ENCODE data around the gene CEP131.

The CEP131 gene

GRCh38 chr17:81222906-81223761 is at the start of gene CEP131:
CEP131 (minus strand) TSS chr17:81222965; CDS start chr17:81220056, 2,909 bp downstream.
- DNase-seq = peak; percentile 95

GRCh38 chr17:81271226-81271625 is 48.5 kb upstream of the CEP131 start:
- peak; percentile 83 for DNase-seq

- no peak for DNase-seq
These were observed 47.5 kb upstream of the CEP131 start for GRCh38 chr17:81270279-81270678.

- no peak for DNase-seq
These were observed 44.8 kb upstream of the CEP131 start for GRCh38 chr17:81267390-81268067.

- no peak for DNase-seq
These were observed 42.8 kb upstream of the CEP131 start for GRCh38 chr17:81265576-81265975.

- DNase-seq = no peak
These were observed 41.9 kb upstream of the CEP131 start for GRCh38 chr17:81264640-81265039.

GRCh38 chr17:81263371-81264181 is 40.8 kb upstream of the CEP131 start:
- no peak for DNase-seq

- no peak for DNase-seq
These were observed 39.0 kb upstream of the CEP131 start for GRCh38 chr17:81261582-81262336.

- DNase-seq = no peak
These were observed 38.3 kb upstream of the CEP131 start for GRCh38 chr17:81261096-81261495.

- DNase-seq = no peak
These were observed 37.9 kb upstream of the CEP131 start for GRCh38 chr17:81260641-81261040.

GRCh38 chr17:81260171-81260570 is 37.4 kb upstream of the CEP131 start:
- no peak for DNase-seq

- no peak for DNase-seq
These were observed 36.4 kb upstream of the CEP131 start for GRCh38 chr17:81259058-81259605.

GRCh38 chr17:81258292-81258691 is 35.5 kb upstream of the CEP131 start:
- no peak for DNase-seq

- DNase-seq = no peak
These were observed 34.8 kb upstream of the CEP131 start for GRCh38 chr17:81257533-81257932.

GRCh38 chr17:81256616-81257015 is 33.9 kb upstream of the CEP131 start:
- no peak for DNase-seq

GRCh38 chr17:81254955-81255717 is 32.4 kb upstream of the CEP131 start:
- DNase-seq = no peak

GRCh38 chr17:81253358-81254131 is 30.8 kb upstream of the CEP131 start:
- DNase-seq = peak; percentile 50

GRCh38 chr17:81252987-81253329 is 30.2 kb upstream of the CEP131 start:
- no peak for DNase-seq

GRCh38 chr17:81252326-81252986 is 29.7 kb upstream of the CEP131 start:
- DNase-seq = peak; percentile 74

- peak; percentile 99 for DNase-seq
These were observed 29.0 kb upstream of the CEP131 start for GRCh38 chr17:81251709-81252301.
